ENCODE data around the gene CISD3. TPM values are rescaled to one million over a fixed set of nuclear protein-coding genes. Genes with fewer than 3 reads are reported as not detected.

The CISD3 gene
- total RNA-seq, 1 donor from 2014 or later = 51.5 TPM

GRCh38 chr17:38727736-38728135 lies 2.4 kb upstream of the CISD3 start:
- no peak for DNase-seq (ENCODE audit: low spot score)

GRCh38 chr17:38728290-38728831 lies 1.8 kb upstream of the CISD3 start:
- no peak for DNase-seq (ENCODE audit: low spot score)

GRCh38 chr17:38729368-38729885 lies 714 bp upstream of the CISD3 start:
- DNase-seq (ENCODE audit: low spot score) = no peak

- DNase-seq (ENCODE audit: low spot score) = peak; percentile 84
Measured at GRCh38 chr17:38730526-38731379, 612 bp downstream of the CISD3 start.

- no peak for DNase-seq (ENCODE audit: low spot score)
Measured at GRCh38 chr17:38731526-38732294, 1.6 kb downstream of the CISD3 start.

GRCh38 chr17:38732376-38733281 lies 2.5 kb downstream of the CISD3 start:
- DNase-seq (ENCODE audit: low spot score) = no peak

GRCh38 chr17:38733282-38733981 lies 3.3 kb downstream of the CISD3 start:
- no peak for DNase-seq (ENCODE audit: low spot score)

GRCh38 chr17:38733982-38734973 lies 4.1 kb downstream of the CISD3 start:
- DNase-seq (ENCODE audit: low spot score) = no peak

- no peak for DNase-seq (ENCODE audit: low spot score)
Measured at GRCh38 chr17:38735161-38735997, 5.2 kb downstream of the CISD3 start.

GRCh38 chr17:38738007-38738662 lies 8.0 kb downstream of the CISD3 start:
- no peak for DNase-seq (ENCODE audit: low spot score)

GRCh38 chr17:38738686-38739085 lies 8.5 kb downstream of the CISD3 start:
- DNase-seq (ENCODE audit: low spot score) = no peak

- no peak for DNase-seq (ENCODE audit: low spot score)
Measured at GRCh38 chr17:38739305-38739704, 9.2 kb downstream of the CISD3 start.

GRCh38 chr17:38740044-38740443 lies 9.9 kb downstream of the CISD3 start:
- DNase-seq (ENCODE audit: low spot score) = no peak

GRCh38 chr17:38740806-38741205 lies 10.7 kb downstream of the CISD3 start:
- no peak for DNase-seq (ENCODE audit: low spot score)

GRCh38 chr17:38741461-38741860 lies 11.3 kb downstream of the CISD3 start:
- no peak for DNase-seq (ENCODE audit: low spot score)

GRCh38 chr17:38741921-38742410 lies 11.8 kb downstream of the CISD3 start:
- DNase-seq (ENCODE audit: low spot score) = no peak

- peak; percentile 69 for DNase-seq (ENCODE audit: low spot score)
Measured at GRCh38 chr17:38742411-38743308, 12.5 kb downstream of the CISD3 start.

All from mucosa of gallbladder (tissue), 1 donor.